H9 (cell line): ENCODE measurements around the gene ATP8B4. TPM values are rescaled to one million over a fixed set of nuclear protein-coding genes. Genes with fewer than 3 reads are reported as not detected.

Experiments used
- DNase-seq: peaks from one replicate; pipeline ENCODE4 v3.0.0-alpha.2; 2017
- H2AFZ ChIP-seq: one replicate; pipeline ENCODE4 v1.6.1; 2013; ENCODE audit warnings: mild to moderate bottlenecking, low read length, control low read depth, moderate library complexity
- H2AK5ac ChIP-seq: 2 replicates; pipeline ENCODE4 v1.6.1; 2013; ENCODE audit warnings: low read length, control low read depth, mixed read lengths; ENCODE audit not compliant: insufficient read length
- H2BK120ac ChIP-seq: one replicate; pipeline ENCODE4 v1.6.1; 2013; ENCODE audit warnings: low read depth, mild to moderate bottlenecking, low read length, control low read depth, inconsistent platforms; ENCODE audit not compliant: poor library complexity, severe bottlenecking
- H2BK12ac ChIP-seq: 2 replicates; pipeline ENCODE4 v1.6.1; 2013; ENCODE audit warnings: low read length, control low read depth, mixed read lengths, low read depth; ENCODE audit not compliant: insufficient read length
- H2BK15ac ChIP-seq: 2 replicates; pipeline ENCODE4 v1.6.1; 2013; ENCODE audit warnings: low read depth, low read length, control low read depth
- H2BK20ac ChIP-seq: one replicate; pipeline ENCODE4 v1.6.1; 2013; ENCODE audit warnings: low read depth, mild to moderate bottlenecking, low read length, control low read depth, inconsistent platforms; ENCODE audit not compliant: poor library complexity, severe bottlenecking
- H2BK5ac ChIP-seq: 2 replicates; pipeline ENCODE4 v1.6.1; 2013; ENCODE audit warnings: low read length, control low read depth, mixed read lengths; ENCODE audit not compliant: insufficient read length
- H3K14ac ChIP-seq: 2 replicates; pipeline ENCODE4 v1.6.1; 2013; ENCODE audit warnings: low read length, control low read depth; ENCODE audit not compliant: insufficient read depth
- H3K18ac ChIP-seq: 2 replicates; pipeline ENCODE4 v1.6.1; 2013; ENCODE audit warnings: low read depth, mild to moderate bottlenecking, mixed read lengths, low read length, control low read depth; ENCODE audit not compliant: insufficient read length
- H3K23ac ChIP-seq: 2 replicates; pipeline ENCODE4 v1.6.1; 2013; ENCODE audit warnings: low read length, control low read depth, mixed read lengths, low read depth; ENCODE audit not compliant: insufficient read length
- H3K23me2 ChIP-seq: 2 replicates; pipeline ENCODE4 v1.6.1; 2013; ENCODE audit warnings: low read depth, mild to moderate bottlenecking, mixed read lengths, low read length, control low read depth; ENCODE audit not compliant: insufficient read length, poor library complexity, severe bottlenecking
- H3K27ac ChIP-seq: 2 replicates; pipeline ENCODE4 v1.5.1; 2013; ENCODE audit warnings: low read length, control low read depth, mixed read lengths, low read depth; ENCODE audit not compliant: insufficient read length
- H3K27me3 ChIP-seq: 2 replicates; pipeline ENCODE4 v1.6.1; 2013; ENCODE audit warnings: low read length, control low read depth, inconsistent platforms; ENCODE audit not compliant: insufficient read depth
- H3K4ac ChIP-seq: 2 replicates; pipeline ENCODE4 v1.6.1; 2013; ENCODE audit warnings: low read depth, mild to moderate bottlenecking, control low read depth, inconsistent platforms, low read length, moderate library complexity
- H3K4me1 ChIP-seq: 2 replicates; pipeline ENCODE4 v1.6.1; 2013; ENCODE audit warnings: low read length, control low read depth, inconsistent platforms; ENCODE audit not compliant: insufficient read depth
- H3K4me2 ChIP-seq: 2 replicates; pipeline ENCODE4 v1.6.1; 2013; ENCODE audit warnings: low read length, control low read depth, mixed read lengths; ENCODE audit not compliant: insufficient read length, insufficient read depth
- H3K56ac ChIP-seq: 2 replicates; pipeline ENCODE4 v1.6.1; 2013; ENCODE audit warnings: low read depth, mild to moderate bottlenecking, mixed read lengths, low read length, control low read depth; ENCODE audit not compliant: insufficient read length
- H3K79me1 ChIP-seq: 2 replicates; pipeline ENCODE4 v1.6.1; 2013; ENCODE audit warnings: low read depth, mild to moderate bottlenecking, moderate library complexity, low read length, control low read depth, inconsistent platforms; ENCODE audit not compliant: insufficient read depth, poor library complexity, severe bottlenecking
- H3K79me2 ChIP-seq: 2 replicates; pipeline ENCODE4 v1.6.1; 2013; ENCODE audit warnings: low read length, control low read depth, inconsistent platforms; ENCODE audit not compliant: insufficient read depth
- H3K9ac ChIP-seq: 2 replicates; pipeline ENCODE4 v1.6.1; 2013; ENCODE audit warnings: low read length, control low read depth, mixed read lengths; ENCODE audit not compliant: insufficient read length; ENCODE audit errors: extremely low read depth
- H3K9me3 ChIP-seq: one replicate; pipeline ENCODE4 v1.6.1; 2013; ENCODE audit warnings: low read depth, low read length, inconsistent platforms; ENCODE audit not compliant: control insufficient read depth
- H3T11ph ChIP-seq: one replicate; pipeline ENCODE4 v1.6.1; 2013; ENCODE audit warnings: mild to moderate bottlenecking, low read length, control low read depth, inconsistent platforms
- H4K20me1 ChIP-seq: one replicate; pipeline ENCODE4 v1.6.1; 2013; ENCODE audit not compliant: control insufficient read depth, insufficient read length, insufficient read depth
- H4K5ac ChIP-seq: 2 replicates; pipeline ENCODE4 v1.6.1; 2013; ENCODE audit warnings: low read depth, mild to moderate bottlenecking, mixed read lengths, low read length, control low read depth; ENCODE audit not compliant: insufficient read length
- H4K8ac ChIP-seq: replicated peaks from 2 replicates; pipeline ENCODE4 v1.6.1; 2013; ENCODE audit warnings: low read length, control low read depth, mixed read lengths, low read depth; ENCODE audit not compliant: insufficient read length
- H4K91ac ChIP-seq: 2 replicates; pipeline ENCODE4 v1.6.1; 2013; ENCODE audit warnings: low read depth, mild to moderate bottlenecking, moderate library complexity, mixed read lengths, low read length, control low read depth; ENCODE audit not compliant: insufficient read length
- H3K27ac Mint-ChIP-seq, 3 experiments: 2 replicates in 2 of 3; 3 replicates in 1 of 3; pipeline ENCODE4 v1.8.0; 2020 to 2021; ENCODE audit warnings: mixed read lengths in 3 of 3, mild to moderate bottlenecking in 1 of 3, moderate library complexity in 1 of 3
- H3K27me3 Mint-ChIP-seq: 2 replicates; pipeline ENCODE4 v1.8.0; 2021; ENCODE audit warnings: low read depth, mild to moderate bottlenecking, moderate library complexity, mixed read lengths
- H3K36me3 Mint-ChIP-seq, 3 experiments: 2 replicates in 2 of 3; 3 replicates in 1 of 3; pipeline ENCODE4 v1.8.0; 2020 to 2021; ENCODE audit warnings: low read depth in 3 of 3, mixed read lengths in 3 of 3; ENCODE audit not compliant: insufficient read depth in 1 of 3
- H3K4me1 Mint-ChIP-seq, 2 experiments: 2 replicates each; pipeline ENCODE4 v1.8.0; 2020; ENCODE audit warnings: mixed read lengths in 2 of 2
- H3K4me3 Mint-ChIP-seq, 2 experiments: 2 replicates in 1 of 2; 3 replicates in 1 of 2; pipeline ENCODE4 v1.8.0; 2020 to 2021; ENCODE audit warnings: mild to moderate bottlenecking in 2 of 2, mixed read lengths in 2 of 2, moderate library complexity in 1 of 2
- H3K9me3 Mint-ChIP-seq, 2 experiments: 2 replicates in 1 of 2; 3 replicates in 1 of 2; pipeline ENCODE4 v1.8.0; 2020; ENCODE audit warnings: mild to moderate bottlenecking in 2 of 2, mixed read lengths in 2 of 2, moderate library complexity in 1 of 2
- CTCF ChIP-seq: fragments of 200-600 bp; sonication (generic); conservative IDR thresholded peaks from 3 replicates; pipeline ENCODE4 v1.8.0; 2021; ENCODE audit warnings: antibody characterized with exemption, mild to moderate bottlenecking
- WGBS: extraction: QIAGEN DNeasy Blood & Tissue Kit; methylation state at CpG from one replicate; pipeline ENCODE4 v1.1.7; 2013; ENCODE audit warnings: missing lambda C conversion rate, low lambda C conversion rate, mixed read lengths; ENCODE audit not compliant: insufficient read length; ENCODE audit errors: extremely low coverage; 5-methylcytosine and 5-hydroxymethylcytosine counted together
- total RNA-seq: library from RNA; stranded (reverse); gene quantifications from 2 replicates; pipeline ENCODE4 v1.2.1, GENCODE V29; 2021

Gene ATP8B4
- total RNA-seq, 1 experiment from 2014 or later: 0.52 TPM

GRCh38 chr15:50168379-50168778, 49.3 kb upstream of the ATP8B4 start:
- no CpG with 5 or more reads among the region's 4 CpGs for WGBS
- no peaks in the 10 kb centered on the region for H3K23me2 ChIP-seq
- H4K8ac ChIP-seq: no peak overlapping the region
- H2AK5ac ChIP-seq: no peak overlapping the region
- H2BK12ac ChIP-seq: no peak overlapping the region
- H3K27ac Mint-ChIP-seq: peak overlapping the region in 2 of 3 experiments; percentile 2 to 57; a peak in 3 of 7 replicates
- no peaks in the 10 kb centered on the region for H3K9me3 ChIP-seq
- peaks cover 21 to 23% of the 10 kb centered on the region in 2 experiments for H3K9me3 Mint-ChIP-seq
- no peaks in the 10 kb centered on the region for H3K27me3 ChIP-seq
- no peak overlapping the region for H4K5ac ChIP-seq
- H3K4me1 Mint-ChIP-seq: peaks cover 7 to 13% of the 10 kb centered on the region in 2 experiments; a peak in 3 of 4 replicates
- H3K23ac ChIP-seq: no peak overlapping the region
- no peak for DNase-seq
- H3K79me1 ChIP-seq: no peaks in the 10 kb centered on the region
- no peak overlapping the region for H2BK20ac ChIP-seq
- no peak overlapping the region for H3K9ac ChIP-seq
- H3K27me3 Mint-ChIP-seq: peaks cover 8% of the 10 kb centered on the region; the same call in 1 of the 2 replicates
- H2AFZ ChIP-seq: no peak overlapping the region
- no peak overlapping the region for H3K27ac ChIP-seq
- H3K4me2 ChIP-seq: no peak overlapping the region
- no peaks in the 10 kb centered on the region for H3K79me2 ChIP-seq
- no peak overlapping the region for H3K4ac ChIP-seq
- H3T11ph ChIP-seq: no peak overlapping the region
- no peak overlapping the region for H3K4me3 Mint-ChIP-seq
- no peak overlapping the region for H2BK120ac ChIP-seq
- no peaks in the 10 kb centered on the region; the same call in 1 of the 2 replicates for H3K4me1 ChIP-seq
- no peak overlapping the region for H2BK5ac ChIP-seq
- no peak overlapping the region for H3K56ac ChIP-seq
- H3K18ac ChIP-seq: no peak overlapping the region
- no peak overlapping the region for H2BK15ac ChIP-seq
- peaks cover 7 to 27% (median 14%) of the 10 kb centered on the region in 3 experiments for H3K36me3 Mint-ChIP-seq
- H4K20me1 ChIP-seq: no peaks in the 10 kb centered on the region
- TF ChIP-seq CTCF: no peak
- H4K91ac ChIP-seq: no peak overlapping the region
- H3K14ac ChIP-seq: no peak overlapping the region
